ENCODE results near the gene ZRANB3.

DNA sequence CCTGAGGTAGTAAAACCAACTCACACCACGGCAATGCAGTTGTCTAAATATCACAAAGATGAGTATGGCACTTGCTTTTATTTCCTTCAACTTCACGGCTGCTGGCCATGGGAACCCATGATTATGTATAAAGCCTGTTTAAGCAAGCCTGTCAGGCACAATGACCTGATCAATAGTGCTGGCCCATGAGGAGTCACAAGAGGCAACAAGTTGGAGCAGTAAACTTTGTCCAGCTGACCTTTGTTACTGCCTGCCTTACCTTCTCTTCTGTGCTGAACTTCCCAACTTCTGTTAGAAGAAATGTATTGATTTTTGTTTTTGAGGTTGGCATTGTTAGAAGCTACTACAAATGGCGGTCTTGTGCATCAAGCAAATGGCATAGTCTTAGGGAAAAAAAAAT lies 327.1 kb downstream of the ZRANB3 start:
- no peak for TF ChIP-seq EZH2 (IDR thresholded peaks at IDR 0.05; ENCODE audit: low read length, missing control alignments)
- TF ChIP-seq, protein P1, sequence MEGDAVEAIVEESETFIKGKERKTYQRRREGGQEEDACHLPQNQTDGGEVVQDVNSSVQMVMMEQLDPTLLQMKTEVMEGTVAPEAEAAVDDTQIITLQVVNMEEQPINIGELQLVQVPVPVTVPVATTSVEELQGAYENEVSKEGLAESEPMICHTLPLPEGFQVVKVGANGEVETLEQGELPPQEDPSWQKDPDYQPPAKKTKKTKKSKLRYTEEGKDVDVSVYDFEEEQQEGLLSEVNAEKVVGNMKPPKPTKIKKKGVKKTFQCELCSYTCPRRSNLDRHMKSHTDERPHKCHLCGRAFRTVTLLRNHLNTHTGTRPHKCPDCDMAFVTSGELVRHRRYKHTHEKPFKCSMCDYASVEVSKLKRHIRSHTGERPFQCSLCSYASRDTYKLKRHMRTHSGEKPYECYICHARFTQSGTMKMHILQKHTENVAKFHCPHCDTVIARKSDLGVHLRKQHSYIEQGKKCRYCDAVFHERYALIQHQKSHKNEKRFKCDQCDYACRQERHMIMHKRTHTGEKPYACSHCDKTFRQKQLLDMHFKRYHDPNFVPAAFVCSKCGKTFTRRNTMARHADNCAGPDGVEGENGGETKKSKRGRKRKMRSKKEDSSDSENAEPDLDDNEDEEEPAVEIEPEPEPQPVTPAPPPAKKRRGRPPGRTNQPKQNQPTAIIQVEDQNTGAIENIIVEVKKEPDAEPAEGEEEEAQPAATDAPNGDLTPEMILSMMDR (conservative IDR thresholded peaks at IDR 0.05 in 1 of 2, IDR thresholded peaks at IDR 0.05 in 1 of 2; ENCODE audit: low read depth in 1 of 2, low read length in 2 of 2) = no peak
